ENCODE results near the gene GAB1. TPM values are rescaled to one million over a fixed set of nuclear protein-coding genes. Genes with fewer than 3 reads are reported as not detected.
A peak's percentile ranks its signal among the peaks of the same experiment; 100 is the strongest.

Gene GAB1
- total RNA-seq, 1 experiment from 2014 or later = 29.4 TPM

DNA sequence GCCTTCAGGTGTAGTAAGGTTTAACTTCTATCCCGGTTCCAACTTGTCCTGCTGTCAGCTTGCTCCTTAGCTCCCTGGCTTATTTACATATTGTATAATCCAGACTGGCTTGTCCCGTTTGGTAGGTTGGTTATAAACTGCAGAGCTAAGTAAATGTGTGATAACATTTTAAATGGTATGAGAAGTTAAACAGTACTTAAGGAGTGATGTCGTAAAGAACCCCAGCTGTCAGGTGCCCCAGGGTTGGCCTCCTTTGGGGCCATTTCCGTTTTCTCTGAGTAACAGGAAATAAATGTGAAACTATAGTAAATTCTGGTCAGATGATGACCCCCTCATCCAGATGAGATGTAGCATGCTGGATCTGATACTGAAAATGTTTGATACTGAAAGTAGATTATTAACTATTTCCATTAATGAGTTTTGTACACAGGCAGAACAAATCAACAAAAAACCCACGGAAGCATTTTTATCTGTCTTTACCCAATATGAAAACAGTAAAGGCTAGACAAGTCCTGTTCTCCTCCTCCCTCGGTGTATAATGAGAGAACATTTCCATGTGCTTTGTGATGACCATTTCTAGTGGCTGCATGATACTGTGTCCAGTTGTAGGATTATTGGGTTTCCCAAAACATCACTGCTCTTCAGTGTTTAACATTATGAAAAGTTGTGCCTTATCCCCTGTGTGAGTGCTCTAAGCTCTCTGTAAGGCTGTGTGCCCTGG, 22.4 kb downstream of the GAB1 start:
- TF ChIP-seq EZH2 (IDR thresholded peaks at IDR 0.05; ENCODE audit: low read depth) = no peak
- TF ChIP-seq, protein P1, sequence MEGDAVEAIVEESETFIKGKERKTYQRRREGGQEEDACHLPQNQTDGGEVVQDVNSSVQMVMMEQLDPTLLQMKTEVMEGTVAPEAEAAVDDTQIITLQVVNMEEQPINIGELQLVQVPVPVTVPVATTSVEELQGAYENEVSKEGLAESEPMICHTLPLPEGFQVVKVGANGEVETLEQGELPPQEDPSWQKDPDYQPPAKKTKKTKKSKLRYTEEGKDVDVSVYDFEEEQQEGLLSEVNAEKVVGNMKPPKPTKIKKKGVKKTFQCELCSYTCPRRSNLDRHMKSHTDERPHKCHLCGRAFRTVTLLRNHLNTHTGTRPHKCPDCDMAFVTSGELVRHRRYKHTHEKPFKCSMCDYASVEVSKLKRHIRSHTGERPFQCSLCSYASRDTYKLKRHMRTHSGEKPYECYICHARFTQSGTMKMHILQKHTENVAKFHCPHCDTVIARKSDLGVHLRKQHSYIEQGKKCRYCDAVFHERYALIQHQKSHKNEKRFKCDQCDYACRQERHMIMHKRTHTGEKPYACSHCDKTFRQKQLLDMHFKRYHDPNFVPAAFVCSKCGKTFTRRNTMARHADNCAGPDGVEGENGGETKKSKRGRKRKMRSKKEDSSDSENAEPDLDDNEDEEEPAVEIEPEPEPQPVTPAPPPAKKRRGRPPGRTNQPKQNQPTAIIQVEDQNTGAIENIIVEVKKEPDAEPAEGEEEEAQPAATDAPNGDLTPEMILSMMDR (conservative IDR thresholded peaks at IDR 0.05) = no peak
- intact Hi-C loops (cut with micrococcal nuclease; ENCODE audit: unreplicated experiment) = loop anchor here (1.0 to 10.0 kb wide), 2 partner anchors 23 to 884 kb away; partner anchors contain the start of gene GAB1
- peaks cover 49% of the 10 kb centered on the region for H3K79me2 ChIP-seq (ENCODE audit: low read depth)
- H3K4me2 ChIP-seq = peak overlapping the region; percentile 52
- peaks cover 54% of the 10 kb centered on the region for H3K4me1 ChIP-seq (replicated peaks; ENCODE audit: insufficient read depth)
- H3K27me3 ChIP-seq (ENCODE audit: insufficient read depth, low read depth) = no peaks in the 10 kb centered on the region
- no TSS peak for BruUV-seq (replicated peaks)
- no peaks in the 10 kb centered on the region for H3K9me2 ChIP-seq (ENCODE audit: insufficient read depth)
- POLR2A ChIA-PET (ENCODE audit: unreplicated experiment) = interaction anchor here (0.6 to 0.7 kb wide), 4 partner anchors 9 to 150 kb away, joined by 3 to 4 read pairs (median 4); no protein-coding TSS in a partner anchor
- no peaks in the 10 kb centered on the region for H3K9me3 ChIP-seq (ENCODE audit: insufficient read depth, low read depth)
- peak; percentile 56 to 88 for DNase-seq
- H3K27ac ChIP-seq = peak overlapping the region; percentile 87
- no peaks in the 10 kb centered on the region for H3K36me3 ChIP-seq (ENCODE audit: low read depth)
- CTCF ChIA-PET = no interaction called here
- H2AFZ ChIP-seq = no peak overlapping the region
- peaks cover 12% of the 10 kb centered on the region; the same call in 1 of the 2 replicates for H3F3A ChIP-seq (ENCODE audit: insufficient read depth, low read depth)
- H4K20me1 ChIP-seq (ENCODE audit: insufficient read depth) = no peaks in the 10 kb centered on the region
- no peak overlapping the region for H3K4me3 ChIP-seq

DNA sequence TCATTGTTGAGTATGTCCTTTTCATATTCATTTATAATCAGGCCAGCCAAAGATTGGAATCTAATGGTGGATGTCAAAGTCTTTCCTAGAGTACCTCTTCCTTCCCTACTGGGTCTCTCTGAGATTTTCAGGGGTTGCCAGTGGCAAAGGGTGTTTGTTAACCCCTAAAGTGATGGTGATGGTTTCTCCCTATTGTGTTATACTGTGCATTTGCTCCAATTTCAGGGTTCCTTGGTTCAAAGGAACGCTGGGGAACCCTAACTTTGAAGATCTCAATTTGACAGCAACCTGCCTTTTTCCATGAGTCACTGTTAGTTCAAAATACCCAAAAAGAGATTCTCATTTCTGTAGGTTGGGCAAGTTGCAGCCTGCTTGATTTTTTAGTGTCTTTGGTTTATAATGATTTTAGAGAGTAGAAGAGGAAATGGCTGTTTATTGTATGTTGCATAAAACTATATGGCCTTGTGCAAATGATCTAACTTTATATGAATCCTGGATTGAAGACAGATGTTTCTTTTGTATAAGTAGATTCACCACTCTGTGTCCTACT, 23.0 kb downstream of the GAB1 start:
- Histone ChIP-seq H3K4me1 (replicated peaks; ENCODE audit: insufficient read depth) (peaks cover 53% of the 10 kb centered on the region), H3K27ac (peak overlapping the region; percentile 87), H3K9me2 (ENCODE audit: insufficient read depth) (no peaks in the 10 kb centered on the region), H3K27me3 (ENCODE audit: insufficient read depth, low read depth) (no peaks in the 10 kb centered on the region), H4K20me1 (ENCODE audit: insufficient read depth) (no peaks in the 10 kb centered on the region), H3K79me2 (ENCODE audit: low read depth) (peaks cover 42% of the 10 kb centered on the region), H3K4me3 (no peak overlapping the region), H3K9me3 (ENCODE audit: insufficient read depth, low read depth) (no peaks in the 10 kb centered on the region), H3F3A (ENCODE audit: insufficient read depth, low read depth) (peaks cover 12% of the 10 kb centered on the region; the same call in 1 of the 2 replicates), H3K4me2 (peak overlapping the region; percentile 52), H3K36me3 (ENCODE audit: low read depth) (no peaks in the 10 kb centered on the region), H2AFZ (no peak overlapping the region)
- CTCF ChIA-PET = no interaction called here
- no peak for TF ChIP-seq EZH2 (IDR thresholded peaks at IDR 0.05; ENCODE audit: low read depth)
- TF ChIP-seq, protein P1 (conservative IDR thresholded peaks at IDR 0.05) = no peak
- POLR2A ChIA-PET (ENCODE audit: unreplicated experiment) = no interaction called here
- intact Hi-C loops (cut with micrococcal nuclease; ENCODE audit: unreplicated experiment) = loop anchor here (1.0 to 10.0 kb wide), 2 partner anchors 23 to 885 kb away; partner anchors contain the start of gene GAB1
- BruUV-seq (replicated peaks) = no TSS peak
- no peak for DNase-seq

DNA sequence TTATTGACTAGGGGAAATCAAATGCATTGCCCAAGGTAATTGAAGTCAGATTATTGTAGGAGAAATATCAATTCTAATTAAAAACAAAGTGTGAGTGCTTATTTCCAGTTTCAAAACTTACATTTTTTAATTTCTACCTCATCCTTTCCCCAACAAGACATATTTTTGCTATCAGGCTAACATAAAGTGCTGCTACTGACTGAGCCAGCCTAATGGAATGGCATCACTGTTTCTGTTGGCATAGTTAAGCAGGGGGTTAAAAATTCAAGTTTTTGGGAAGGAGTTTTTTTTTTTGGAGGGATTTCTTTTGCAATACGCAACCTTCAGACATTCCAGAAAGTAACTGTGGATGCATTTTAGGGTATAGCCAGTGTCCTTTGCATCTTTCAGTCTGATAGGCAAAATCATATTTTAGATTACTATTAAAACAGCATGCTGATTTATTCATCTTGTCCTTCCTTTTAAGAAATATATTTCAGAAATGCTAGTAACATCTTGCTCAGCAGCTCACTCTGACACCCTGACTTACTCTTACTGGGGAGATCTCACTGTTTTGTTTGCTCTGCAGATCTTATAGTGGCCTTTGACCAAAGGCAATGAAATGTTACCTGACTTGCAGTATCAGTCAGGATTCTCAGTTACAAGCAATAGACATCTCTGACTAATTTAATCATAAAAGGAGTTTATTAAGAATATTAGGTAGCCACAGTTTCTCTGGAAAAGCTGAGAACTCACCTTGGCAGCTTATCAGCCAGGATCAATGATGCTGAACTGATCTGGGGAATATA, 24.4 kb downstream of the GAB1 start:
- Histone ChIP-seq H2AFZ (no peak overlapping the region), H3K9me2 (ENCODE audit: insufficient read depth) (no peaks in the 10 kb centered on the region), H3K4me3 (no peak overlapping the region), H3K36me3 (ENCODE audit: low read depth) (no peaks in the 10 kb centered on the region), H3K27ac (no peak overlapping the region), H3K4me2 (no peak overlapping the region), H4K20me1 (ENCODE audit: insufficient read depth) (no peaks in the 10 kb centered on the region), H3K4me1 (replicated peaks; ENCODE audit: insufficient read depth) (peaks cover 40% of the 10 kb centered on the region), H3K27me3 (ENCODE audit: insufficient read depth, low read depth) (no peaks in the 10 kb centered on the region), H3K79me2 (ENCODE audit: low read depth) (peaks cover 37% of the 10 kb centered on the region), H3K9me3 (ENCODE audit: insufficient read depth, low read depth) (no peaks in the 10 kb centered on the region), H3F3A (ENCODE audit: insufficient read depth, low read depth) (peaks cover 12% of the 10 kb centered on the region; the same call in 1 of the 2 replicates)
- no peak for TF ChIP-seq EZH2 (IDR thresholded peaks at IDR 0.05; ENCODE audit: low read depth)
- TF ChIP-seq, protein P1 (conservative IDR thresholded peaks at IDR 0.05) = no peak
- no TSS peak for BruUV-seq (replicated peaks)
- ChIA-PET POLR2A (ENCODE audit: unreplicated experiment) (interaction anchor here (0.7 kb wide), 1 partner anchor 28 kb away, joined by 3 read pairs; no protein-coding TSS in a partner anchor), CTCF (no interaction called here)
- intact Hi-C loops (cut with micrococcal nuclease; ENCODE audit: unreplicated experiment) = no loop called here
- no peak for DNase-seq

Measured in PC-9 (cell line).